CD14-positive monocyte (primary cell): Measurements from ENCODE around the gene MGAT5B. TPM values are rescaled to one million over a fixed set of nuclear protein-coding genes. Genes with fewer than 3 reads are reported as not detected.
"Not testable (repeated sequence)": the region's sequence is repeated elsewhere in the genome, so short reads cannot be mapped to it uniquely, and the experiment has no call there.

Experiments used
- DNase-seq, 3 donors: peaks; one replicate each; pipeline ENCODE4 v3.0.0-alpha.2; 2011 to 2022
- H2AFZ ChIP-seq: 2 replicates; pipeline ENCODE4 v1.6.0; 2012; ENCODE audit warnings: mild to moderate bottlenecking, low read depth, low read length, inconsistent platforms; ENCODE audit not compliant: insufficient read depth, poor library complexity, severe bottlenecking
- H3K27ac ChIP-seq, 2 donors: 1 replicate in 1 of 2; 2 replicates in 1 of 2; pipeline ENCODE4 v1.5.1; 2012 to 2013; ENCODE audit warnings: low read length in 2 of 2, control low read depth in 1 of 2, inconsistent platforms in 1 of 2, low read depth in 1 of 2, mild to moderate bottlenecking in 1 of 2
- H3K27me3 ChIP-seq, 2 donors: one replicate each; pipeline versions ENCODE4 v1.6.0 to v1.6.1; 2011 to 2013; ENCODE audit warnings: low read length in 2 of 2; ENCODE audit not compliant: control insufficient read depth in 2 of 2, insufficient read depth in 2 of 2
- H3K36me3 ChIP-seq, 2 donors: replicated peaks in 1 of 2; 1 replicate in 1 of 2; 2 replicates in 1 of 2; pipeline versions ENCODE4 v1.5.1 to v1.6.1; 2012 to 2013; ENCODE audit warnings: low read length in 2 of 2, control low read depth in 1 of 2, inconsistent platforms in 1 of 2, mild to moderate bottlenecking in 1 of 2; ENCODE audit not compliant: insufficient read depth in 2 of 2, control insufficient read depth in 1 of 2
- H3K4me1 ChIP-seq, 2 donors: 1 replicate in 1 of 2; 2 replicates in 1 of 2; pipeline versions ENCODE4 v1.5.1 to v1.6.1; 2012 to 2013; ENCODE audit warnings: low read length in 2 of 2, control low read depth in 1 of 2, inconsistent platforms in 1 of 2, mild to moderate bottlenecking in 1 of 2, moderate library complexity in 1 of 2; ENCODE audit not compliant: insufficient read depth in 2 of 2, control insufficient read depth in 1 of 2
- H3K4me2 ChIP-seq: replicated peaks from 2 replicates; pipeline ENCODE3; 2012; ENCODE audit warnings: low read length, moderate library complexity, mild to moderate bottlenecking; ENCODE audit not compliant: poor library complexity, severe bottlenecking; ENCODE audit errors: extremely low read depth
- H3K4me3 ChIP-seq, 3 experiments: fragments of 200-600 bp in 1 of 3; sonication (generic) in 1 of 3; replicated peaks in 1 of 3; 1 replicate in 2 of 3; 2 replicates in 1 of 3; pipeline ENCODE4 v1.5.1; 2011 to 2013; ENCODE audit warnings: low read length in 3 of 3, mild to moderate bottlenecking in 3 of 3, control low read depth in 2 of 3, low read depth in 2 of 3, inconsistent platforms in 1 of 3, moderate library complexity in 1 of 3
- H3K79me2 ChIP-seq: 2 replicates; pipeline ENCODE4 v1.6.0; 2012; ENCODE audit warnings: mild to moderate bottlenecking, control low read depth, inconsistent platforms, low read length, moderate library complexity; ENCODE audit not compliant: insufficient read depth
- H3K9ac ChIP-seq: 2 replicates; pipeline ENCODE4 v1.6.0; 2017; ENCODE audit warnings: low read length, mild to moderate bottlenecking; ENCODE audit not compliant: insufficient read depth, poor library complexity, severe bottlenecking
- H3K9me3 ChIP-seq, 2 donors: replicated peaks in 1 of 2; 1 replicate in 1 of 2; 2 replicates in 1 of 2; pipeline versions ENCODE4 v1.5.1 to v1.6.1; 2012 to 2013; ENCODE audit warnings: low read length in 2 of 2, control low read depth in 1 of 2; ENCODE audit not compliant: control insufficient read depth in 1 of 2, insufficient read depth in 1 of 2
- H4K20me1 ChIP-seq: 2 replicates; pipeline ENCODE4 v1.6.0; 2012; ENCODE audit warnings: mild to moderate bottlenecking, low read length, control low read depth, moderate library complexity; ENCODE audit not compliant: insufficient read depth
- H3K27ac Mint-ChIP-seq, 7 donors: one replicate each; pipeline ENCODE4 v1.8.0; 2020; ENCODE audit warnings: mild to moderate bottlenecking in 7 of 7, mixed read lengths in 7 of 7, moderate library complexity in 6 of 7, inconsistent platforms in 2 of 7
- H3K27me3 Mint-ChIP-seq, 3 donors: one replicate each; pipeline ENCODE4 v1.8.0; 2021 to 2022; ENCODE audit warnings: low read depth in 3 of 3, mild to moderate bottlenecking in 3 of 3, mixed read lengths in 3 of 3, moderate library complexity in 3 of 3, inconsistent platforms in 1 of 3
- H3K36me3 Mint-ChIP-seq, 2 donors: one replicate each; pipeline ENCODE4 v1.8.0; 2020; ENCODE audit warnings: mixed read lengths in 2 of 2, inconsistent platforms in 1 of 2, mild to moderate bottlenecking in 1 of 2
- H3K4me1 Mint-ChIP-seq: one replicate; pipeline ENCODE4 v1.8.0; 2020; ENCODE audit warnings: mild to moderate bottlenecking, mixed read lengths
- H3K4me3 Mint-ChIP-seq, 2 donors: one replicate each; pipeline ENCODE4 v1.8.0; 2020; ENCODE audit warnings: mild to moderate bottlenecking in 2 of 2, mixed read lengths in 2 of 2, moderate library complexity in 1 of 2
- H3K9me3 Mint-ChIP-seq, 7 donors: one replicate each; pipeline ENCODE4 v1.8.0; 2020 to 2022; ENCODE audit warnings: mixed read lengths in 7 of 7, mild to moderate bottlenecking in 6 of 7, moderate library complexity in 6 of 7, inconsistent platforms in 2 of 7
- WGBS: methylation state at CpG from one replicate; pipeline ENCODE4 v1.1.5; 2013; ENCODE audit warnings: missing lambda C conversion rate; ENCODE audit not compliant: insufficient coverage; 5-methylcytosine and 5-hydroxymethylcytosine counted together
- intact Hi-C, 2 donors: fragments of 100-400 bp; cut with micrococcal nuclease; formaldehyde crosslinking; loops; one replicate each; pipeline versions ENCODE4 v1.15.0 to v1.15.1; 2023
- polyA plus RNA-seq, 3 donors: library from polyadenylated mRNA; depleted of rRNA in 1 of 3; unstranded in 2 of 3; stranded (reverse) in 1 of 3; fragments of 300-500 nt in 2 of 3; fragments of >200 nt in 1 of 3; fragmentation: Illumina TruSeq in 2 of 3; gene quantifications; 1 replicate in 2 of 3; 2 replicates in 1 of 3; pipeline ENCODE4 v1.2.3, GENCODE V29; 2012 to 2021
- TF ChIP-seq, protein P1 (sequence below): fragments of 200-600 bp; IDR thresholded peaks from one replicate; pipeline ENCODE4 v1.8.0; 2022; ENCODE audit warnings: antibody characterized with exemption, mild to moderate bottlenecking

Gene MGAT5B
- polyA plus RNA-seq, 3 donors = not detected

DNA sequence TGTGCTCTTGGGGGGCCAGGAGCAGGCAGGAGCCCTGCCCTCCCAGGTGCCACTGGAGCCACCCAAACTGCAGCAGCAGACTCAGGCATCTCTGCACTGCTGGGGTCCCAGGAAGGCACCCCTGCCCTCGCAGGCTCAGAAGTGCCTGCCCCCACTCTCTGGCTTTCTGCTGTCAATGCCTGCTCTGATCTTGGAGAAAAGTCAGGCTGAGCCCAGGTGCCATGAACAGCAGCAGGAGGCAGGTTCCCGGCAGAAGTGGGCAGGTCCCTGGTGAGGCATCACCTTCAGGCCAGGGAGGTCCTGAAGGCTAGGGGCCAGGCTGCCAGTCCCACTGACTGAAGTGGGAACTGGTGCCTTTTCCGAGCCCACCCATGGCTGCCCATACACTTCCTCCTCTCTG is 106.5 kb downstream of the MGAT5B start:
- Histone ChIP-seq H3K9me3 (peaks cover 10 to 24% of the 10 kb centered on the region in 2 donors), H3K9ac (no peak overlapping the region), H3K4me3 (no peak overlapping the region), H3K4me1 (no peaks in the 10 kb centered on the region), H3K79me2 (no peaks in the 10 kb centered on the region), H4K20me1 (no peaks in the 10 kb centered on the region), H2AFZ (no peak overlapping the region), H3K27me3 (peaks cover 4 to 12% of the 10 kb centered on the region in 2 donors), H3K27ac (no peak overlapping the region), H3K36me3 (no peaks in the 10 kb centered on the region), H3K4me2 (no peak overlapping the region)
- no peak for DNase-seq
- H3K4me1 Mint-ChIP-seq = peaks cover under 1% of the 10 kb centered on the region
- intact Hi-C loops = no loop called here
- H3K27ac Mint-ChIP-seq = no peak overlapping the region
- no peak overlapping the region for H3K4me3 Mint-ChIP-seq
- TF ChIP-seq, protein P1, sequence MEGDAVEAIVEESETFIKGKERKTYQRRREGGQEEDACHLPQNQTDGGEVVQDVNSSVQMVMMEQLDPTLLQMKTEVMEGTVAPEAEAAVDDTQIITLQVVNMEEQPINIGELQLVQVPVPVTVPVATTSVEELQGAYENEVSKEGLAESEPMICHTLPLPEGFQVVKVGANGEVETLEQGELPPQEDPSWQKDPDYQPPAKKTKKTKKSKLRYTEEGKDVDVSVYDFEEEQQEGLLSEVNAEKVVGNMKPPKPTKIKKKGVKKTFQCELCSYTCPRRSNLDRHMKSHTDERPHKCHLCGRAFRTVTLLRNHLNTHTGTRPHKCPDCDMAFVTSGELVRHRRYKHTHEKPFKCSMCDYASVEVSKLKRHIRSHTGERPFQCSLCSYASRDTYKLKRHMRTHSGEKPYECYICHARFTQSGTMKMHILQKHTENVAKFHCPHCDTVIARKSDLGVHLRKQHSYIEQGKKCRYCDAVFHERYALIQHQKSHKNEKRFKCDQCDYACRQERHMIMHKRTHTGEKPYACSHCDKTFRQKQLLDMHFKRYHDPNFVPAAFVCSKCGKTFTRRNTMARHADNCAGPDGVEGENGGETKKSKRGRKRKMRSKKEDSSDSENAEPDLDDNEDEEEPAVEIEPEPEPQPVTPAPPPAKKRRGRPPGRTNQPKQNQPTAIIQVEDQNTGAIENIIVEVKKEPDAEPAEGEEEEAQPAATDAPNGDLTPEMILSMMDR = no peak
- peaks cover 12 to 34% (median 22%) of the 10 kb centered on the region in 7 donors for H3K9me3 Mint-ChIP-seq
- peaks cover 10 to 18% (median 16%) of the 10 kb centered on the region in 3 donors for H3K27me3 Mint-ChIP-seq
- no peaks in the 10 kb centered on the region for H3K36me3 Mint-ChIP-seq
- WGBS = 69% methylated on average over 2 of the region's 3 CpGs

DNA sequence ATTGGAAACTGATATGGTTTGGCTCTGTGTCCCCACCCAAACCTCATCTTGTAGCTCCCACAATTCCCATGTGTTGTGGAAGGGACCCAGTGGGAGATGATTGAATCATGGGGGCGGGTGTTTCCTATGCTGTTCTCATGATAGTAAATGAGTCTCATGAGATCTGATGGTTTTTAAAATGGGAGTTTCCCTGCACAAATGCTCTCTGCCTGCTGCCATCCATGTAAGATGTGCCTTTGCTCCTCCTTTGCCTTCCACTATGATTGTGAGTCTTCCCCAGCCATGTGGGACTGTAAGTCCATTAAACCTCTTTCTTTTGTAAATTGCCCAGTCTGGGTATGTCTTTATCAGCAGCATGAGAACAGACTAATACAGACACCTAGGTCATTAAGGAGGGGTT is 109.8 kb downstream of the MGAT5B start:
- H3K4me2 ChIP-seq, H3K9ac ChIP-seq, H4K20me1 ChIP-seq, H3K27me3 Mint-ChIP-seq, H3K79me2 ChIP-seq, H2AFZ ChIP-seq, H3K27ac Mint-ChIP-seq, H3K4me3 Mint-ChIP-seq, H3K4me1 ChIP-seq, DNase-seq, H3K36me3 ChIP-seq, intact Hi-C loops, H3K36me3 Mint-ChIP-seq, H3K4me1 Mint-ChIP-seq, H3K27ac ChIP-seq, H3K4me3 ChIP-seq, H3K27me3 ChIP-seq: not testable (repeated sequence)
- peaks cover 12 to 34% (median 22%) of the 10 kb centered on the region in 7 donors for H3K9me3 Mint-ChIP-seq
- peaks cover 10 to 24% of the 10 kb centered on the region in 2 donors for H3K9me3 ChIP-seq
- WGBS = no CpG with 5 or more reads among the region's 1 CpG
